T-helper 17 cell (primary cell): Measurements from ENCODE around the gene TRAPPC2L. TPM values are rescaled to one million over a fixed set of nuclear protein-coding genes. Genes with fewer than 3 reads are reported as not detected.
"Not testable (repeated sequence)": the region's sequence is repeated elsewhere in the genome, so short reads cannot be mapped to it uniquely, and the experiment has no call there.

Experiments used
- ATAC-seq: fragments of 150-1000 bp; cut with Tn5 transposase; 2 replicates; pipeline ENCODE4 v1.10.0; 2021; ENCODE audit warnings: mild to moderate bottlenecking, moderate library complexity
- DNase-seq, 3 donors: peaks; one replicate each; pipeline versions ENCODE4 v3.0.0 to v3.0.0-alpha.2; 2020 to 2021
- H3K9me3 ChIP-seq: one replicate; pipeline ENCODE4 v1.7.0; 2013; ENCODE audit warnings: low read length, mild to moderate bottlenecking; ENCODE audit not compliant: control insufficient read depth, poor library complexity, severe bottlenecking
- H3K27ac Mint-ChIP-seq: one replicate; pipeline ENCODE4 v1.8.0; 2022; ENCODE audit warnings: mild to moderate bottlenecking, moderate library complexity, mixed read lengths
- H3K27me3 Mint-ChIP-seq: one replicate; pipeline ENCODE4 v1.8.0; 2022; ENCODE audit warnings: mixed read lengths
- H3K36me3 Mint-ChIP-seq: one replicate; pipeline ENCODE4 v1.8.0; 2022; ENCODE audit warnings: low read depth, mixed read lengths
- H3K4me1 Mint-ChIP-seq: one replicate; pipeline ENCODE4 v1.8.0; 2022; ENCODE audit warnings: mild to moderate bottlenecking, mixed read lengths
- H3K4me3 Mint-ChIP-seq: one replicate; pipeline ENCODE4 v1.8.0; 2022; ENCODE audit warnings: mild to moderate bottlenecking, moderate library complexity, mixed read lengths
- total RNA-seq, 4 donors: library from RNA in 2 of 4; stranded (reverse) in 2 of 4; gene quantifications; one replicate each; pipeline ENCODE4 v1.2.3 and lab custom pipeline; 2022 to 2026

Gene TRAPPC2L
- total RNA-seq, 2 donors from 2014 or later = 33.5 to 43.0 TPM

- H3K27ac Mint-ChIP-seq = no peak overlapping the region
- peaks cover 2% of the 10 kb centered on the region for H3K4me1 Mint-ChIP-seq
- H3K36me3 Mint-ChIP-seq = no peaks in the 10 kb centered on the region
- ATAC-seq (no peak), DNase-seq (no peak)
- no peaks in the 10 kb centered on the region for H3K9me3 ChIP-seq
- peaks cover under 1% of the 10 kb centered on the region for H3K27me3 Mint-ChIP-seq
- H3K4me3 Mint-ChIP-seq = no peak overlapping the region
Observed at GRCh38 chr16:88893127-88893968, 36.4 kb downstream of the TRAPPC2L start.

GRCh38 chr16:88894266-88894665 is 37.3 kb downstream of the TRAPPC2L start:
- not testable (repeated sequence) for H3K4me1 Mint-ChIP-seq, DNase-seq, H3K27me3 Mint-ChIP-seq, H3K9me3 ChIP-seq, H3K4me3 Mint-ChIP-seq, H3K36me3 Mint-ChIP-seq, H3K27ac Mint-ChIP-seq, ATAC-seq

GRCh38 chr16:88894681-88895300 is 37.9 kb downstream of the TRAPPC2L start:
- H3K9me3 ChIP-seq = no peaks in the 10 kb centered on the region
- DNase-seq (no peak), ATAC-seq (no peak)
- H3K4me3 Mint-ChIP-seq = no peak overlapping the region
- H3K36me3 Mint-ChIP-seq = no peaks in the 10 kb centered on the region
- peaks cover 2% of the 10 kb centered on the region for H3K4me1 Mint-ChIP-seq
- peaks cover 4% of the 10 kb centered on the region for H3K27me3 Mint-ChIP-seq
- no peak overlapping the region for H3K27ac Mint-ChIP-seq

GRCh38 chr16:88895335-88895734 is 38.4 kb downstream of the TRAPPC2L start:
- ATAC-seq = no peak
- Mint-ChIP-seq H3K4me3 (no peak overlapping the region), H3K4me1 (peaks cover 2% of the 10 kb centered on the region), H3K27ac (no peak overlapping the region), H3K36me3 (no peaks in the 10 kb centered on the region), H3K27me3 (peaks cover 4% of the 10 kb centered on the region)
- H3K9me3 ChIP-seq = no peaks in the 10 kb centered on the region
- DNase-seq = no peak

GRCh38 chr16:88896238-88897070 is 39.5 kb downstream of the TRAPPC2L start:
- H3K36me3 Mint-ChIP-seq = no peaks in the 10 kb centered on the region
- ATAC-seq (no peak), DNase-seq (no peak)
- H3K4me3 Mint-ChIP-seq = no peak overlapping the region
- H3K27me3 Mint-ChIP-seq = peaks cover 4% of the 10 kb centered on the region
- H3K4me1 Mint-ChIP-seq = peaks cover 2% of the 10 kb centered on the region
- no peaks in the 10 kb centered on the region for H3K9me3 ChIP-seq
- H3K27ac Mint-ChIP-seq = no peak overlapping the region

GRCh38 chr16:88897696-88898425 is 40.9 kb downstream of the TRAPPC2L start:
- peaks cover 2% of the 10 kb centered on the region for H3K4me1 Mint-ChIP-seq
- peaks cover 4% of the 10 kb centered on the region for H3K27me3 Mint-ChIP-seq
- H3K36me3 Mint-ChIP-seq = no peaks in the 10 kb centered on the region
- DNase-seq (no peak), ATAC-seq (no peak)
- H3K9me3 ChIP-seq = no peaks in the 10 kb centered on the region
- no peak overlapping the region for H3K4me3 Mint-ChIP-seq
- H3K27ac Mint-ChIP-seq = no peak overlapping the region

GRCh38 chr16:88899901-88900661 is 43.2 kb downstream of the TRAPPC2L start:
- ATAC-seq (no peak), DNase-seq (no peak)
- Mint-ChIP-seq H3K36me3 (no peaks in the 10 kb centered on the region), H3K4me3 (no peak overlapping the region), H3K27ac (no peak overlapping the region), H3K4me1 (peaks cover 2% of the 10 kb centered on the region), H3K27me3 (peaks cover 4% of the 10 kb centered on the region)
- no peaks in the 10 kb centered on the region for H3K9me3 ChIP-seq

GRCh38 chr16:88900662-88901052 is 43.7 kb downstream of the TRAPPC2L start:
- H3K36me3 Mint-ChIP-seq = no peaks in the 10 kb centered on the region
- H3K27ac Mint-ChIP-seq = no peak overlapping the region
- peaks cover 4% of the 10 kb centered on the region for H3K27me3 Mint-ChIP-seq
- ATAC-seq = no peak
- DNase-seq = no peak
- peaks cover 3% of the 10 kb centered on the region for H3K4me1 Mint-ChIP-seq
- H3K9me3 ChIP-seq = no peaks in the 10 kb centered on the region
- H3K4me3 Mint-ChIP-seq = no peak overlapping the region

GRCh38 chr16:88901718-88902337 is 44.9 kb downstream of the TRAPPC2L start:
- Mint-ChIP-seq H3K27ac (no peak overlapping the region), H3K36me3 (no peaks in the 10 kb centered on the region), H3K27me3 (peaks cover 4% of the 10 kb centered on the region), H3K4me3 (no peak overlapping the region), H3K4me1 (peaks cover 6% of the 10 kb centered on the region)
- ATAC-seq = no peak
- no peak for DNase-seq
- H3K9me3 ChIP-seq = no peaks in the 10 kb centered on the region

- H3K36me3 Mint-ChIP-seq = no peaks in the 10 kb centered on the region
- ATAC-seq = no peak
Observed at GRCh38 chr16:88902744-88903143, 45.8 kb downstream of the TRAPPC2L start.

GRCh38 chr16:88903267-88903666 is 46.3 kb downstream of the TRAPPC2L start:
- no peak for ATAC-seq
- H3K36me3 Mint-ChIP-seq = no peaks in the 10 kb centered on the region
- H3K9me3 ChIP-seq = no peaks in the 10 kb centered on the region
- no peak overlapping the region for H3K27ac Mint-ChIP-seq
- H3K4me1 Mint-ChIP-seq = peaks cover 6% of the 10 kb centered on the region
- no peak overlapping the region for H3K4me3 Mint-ChIP-seq
- peaks cover 4% of the 10 kb centered on the region for H3K27me3 Mint-ChIP-seq
- no peak for DNase-seq

More at GRCh38 chr16:88902744-88903143, 45.8 kb downstream of the TRAPPC2L start:
- H3K9me3 ChIP-seq = no peaks in the 10 kb centered on the region
- H3K27me3 Mint-ChIP-seq = peaks cover 4% of the 10 kb centered on the region
- H3K27ac Mint-ChIP-seq = no peak overlapping the region
- H3K4me3 Mint-ChIP-seq = no peak overlapping the region
- peaks cover 6% of the 10 kb centered on the region for H3K4me1 Mint-ChIP-seq
- DNase-seq = no peak
